ENCODE results near the gene FKBP1A.

The FKBP1A gene

DNA sequence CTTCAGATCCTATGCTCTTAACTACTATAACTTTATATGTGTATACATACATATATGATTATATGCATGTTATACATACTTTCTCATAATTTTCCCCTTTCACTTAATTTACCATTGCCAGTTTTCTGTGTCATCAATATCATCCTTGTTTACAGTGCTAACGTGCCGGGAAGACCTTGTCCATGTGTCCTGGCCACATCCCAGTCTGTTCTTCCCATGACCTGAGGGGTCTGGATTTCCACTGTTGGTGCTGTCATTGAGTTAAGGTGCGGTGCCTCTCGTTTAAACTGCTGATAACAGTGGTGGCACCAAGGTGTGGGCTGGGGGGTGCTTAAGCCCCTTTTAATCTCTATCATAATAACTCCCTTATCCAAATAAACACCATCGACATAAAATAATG is 55.4 kb downstream of the FKBP1A start:
- peaks cover 29% of the 10 kb centered on the region for H3K4me1 Mint-ChIP-seq
- no peak overlapping the region for H3K4me3 Mint-ChIP-seq
- no peaks in the 10 kb centered on the region for H3K36me3 Mint-ChIP-seq
- H3K27ac Mint-ChIP-seq, result peak overlapping the region; percentile 42
- H3K9me3 Mint-ChIP-seq, result no peaks in the 10 kb centered on the region
- no peaks in the 10 kb centered on the region for H3K27me3 Mint-ChIP-seq

DNA sequence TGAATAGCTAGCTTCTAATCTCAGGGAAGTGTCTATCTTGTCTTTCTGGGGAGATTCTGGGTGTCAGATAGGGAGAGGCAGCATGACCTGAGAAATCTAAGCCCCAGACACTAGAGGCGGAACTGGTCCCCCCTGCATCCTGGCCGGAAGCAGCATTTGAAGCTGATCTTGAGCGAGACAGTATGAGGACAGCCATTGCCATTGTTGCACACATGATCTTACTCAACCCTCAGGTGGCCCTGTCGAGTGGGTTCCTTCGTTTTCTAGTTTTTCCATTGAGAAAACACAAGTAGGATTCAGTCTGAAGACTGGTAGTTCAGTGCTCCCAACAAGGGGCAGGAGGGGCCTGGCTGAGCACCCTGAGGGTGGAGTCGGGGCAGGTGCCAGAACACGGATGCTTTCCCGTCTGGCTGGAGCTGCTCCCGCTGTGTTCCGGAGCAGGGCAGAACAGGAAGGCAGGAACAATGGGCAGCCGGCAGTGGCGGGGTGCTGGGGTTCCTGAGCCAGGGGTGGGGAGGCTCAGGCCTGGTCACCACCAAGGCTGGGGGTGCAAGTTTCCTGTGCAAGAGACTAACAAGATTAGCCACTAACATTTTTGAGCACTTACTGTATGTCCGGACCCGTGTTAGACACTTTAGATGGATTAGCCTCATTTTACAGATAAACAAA is 56.0 kb downstream of the FKBP1A start:
- no peaks in the 10 kb centered on the region for H3K9me3 Mint-ChIP-seq
- no peak overlapping the region for H3K4me3 Mint-ChIP-seq
- H3K27me3 Mint-ChIP-seq, result no peaks in the 10 kb centered on the region
- H3K36me3 Mint-ChIP-seq, result no peaks in the 10 kb centered on the region
- peak overlapping the region; percentile 82 for H3K27ac Mint-ChIP-seq
- H3K4me1 Mint-ChIP-seq, result peaks cover 32% of the 10 kb centered on the region

DNA sequence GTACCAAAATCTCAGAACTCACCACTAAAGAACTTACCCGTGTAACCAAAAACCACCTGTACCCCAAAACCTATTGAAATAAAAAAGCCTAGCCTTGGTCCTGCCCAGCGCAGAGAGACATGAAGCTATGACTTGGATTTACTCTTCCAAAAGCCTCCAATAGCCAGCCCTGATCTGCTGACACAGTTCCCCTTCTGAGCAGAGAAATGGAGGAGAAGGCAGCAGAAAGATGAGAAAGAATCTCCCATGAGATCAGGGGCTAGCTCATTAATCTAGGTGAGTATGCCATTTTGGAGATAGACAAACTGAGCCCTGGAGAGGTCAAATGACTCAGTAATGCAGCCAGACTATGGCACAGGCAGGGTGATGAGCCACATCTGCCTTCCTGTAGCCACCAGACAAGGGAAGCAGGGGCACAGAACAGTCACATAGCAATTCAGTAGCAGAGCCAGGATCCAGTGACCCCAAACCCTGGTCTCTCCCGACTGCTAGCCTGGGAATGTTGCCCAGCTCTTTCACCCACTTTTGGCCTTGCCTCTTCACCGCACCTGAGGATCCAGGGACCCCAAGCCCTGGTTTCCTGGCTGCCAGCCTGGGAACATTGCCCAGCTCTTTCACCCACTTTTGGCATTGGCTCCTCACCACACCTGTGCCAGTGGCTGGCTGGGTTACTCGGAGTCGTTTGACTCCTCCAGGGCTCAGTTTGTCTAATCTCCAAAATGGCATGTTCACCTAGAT is 56.7 kb downstream of the FKBP1A start:
- peak overlapping the region; percentile 82 for H3K27ac Mint-ChIP-seq
- peaks cover 34% of the 10 kb centered on the region for H3K4me1 Mint-ChIP-seq
- no peak overlapping the region for H3K4me3 Mint-ChIP-seq
- H3K27me3 Mint-ChIP-seq, result no peaks in the 10 kb centered on the region
- H3K9me3 Mint-ChIP-seq, result no peaks in the 10 kb centered on the region
- peaks cover 2% of the 10 kb centered on the region for H3K36me3 Mint-ChIP-seq

DNA sequence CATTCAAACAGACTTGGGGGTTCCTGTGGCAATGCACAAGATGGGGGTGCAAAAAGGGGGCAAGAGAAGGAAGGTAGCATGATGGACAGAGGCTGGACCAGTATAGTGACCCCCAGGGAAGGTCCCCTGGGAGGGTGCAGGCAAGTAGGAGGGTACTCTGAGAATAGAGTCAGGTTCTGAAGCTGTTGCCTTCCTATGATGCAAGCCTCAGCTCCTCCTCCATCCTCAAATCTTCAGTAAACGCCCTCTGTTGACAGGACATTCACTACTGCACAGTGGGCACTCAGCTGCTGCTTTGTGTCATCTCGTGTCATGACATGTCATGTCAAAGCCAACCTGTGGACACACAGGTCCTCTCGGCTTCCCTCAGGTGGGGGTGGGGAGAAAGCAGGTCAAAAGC is 58.1 kb downstream of the FKBP1A start:
- Mint-ChIP-seq H3K9me3 (no peaks in the 10 kb centered on the region), H3K36me3 (peaks cover 2% of the 10 kb centered on the region), H3K4me1 (peaks cover 34% of the 10 kb centered on the region), H3K27ac (no peak overlapping the region), H3K27me3 (no peaks in the 10 kb centered on the region), H3K4me3 (no peak overlapping the region)

DNA sequence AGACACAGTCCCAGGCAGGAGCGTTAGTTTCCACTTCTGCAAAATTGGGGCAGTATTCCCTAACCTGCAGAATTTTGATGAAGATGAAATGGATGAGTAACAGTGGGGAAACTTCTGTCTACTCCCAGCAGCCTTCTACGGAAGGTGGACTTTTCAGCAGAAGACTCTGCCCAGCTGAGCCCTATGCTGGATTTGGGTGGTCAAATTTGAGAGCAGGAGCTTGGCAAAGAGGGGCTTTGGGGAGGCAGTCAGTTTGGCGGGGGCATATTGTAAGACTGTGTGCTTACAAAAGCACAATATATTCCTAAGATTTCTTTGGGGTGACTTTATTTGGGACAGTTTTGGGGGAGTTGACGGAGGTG is 58.5 kb downstream of the FKBP1A start:
- Mint-ChIP-seq H3K9me3 (no peaks in the 10 kb centered on the region), H3K4me3 (no peak overlapping the region), H3K4me1 (peaks cover 34% of the 10 kb centered on the region), H3K36me3 (peaks cover 2% of the 10 kb centered on the region), H3K27me3 (no peaks in the 10 kb centered on the region), H3K27ac (no peak overlapping the region)

DNA sequence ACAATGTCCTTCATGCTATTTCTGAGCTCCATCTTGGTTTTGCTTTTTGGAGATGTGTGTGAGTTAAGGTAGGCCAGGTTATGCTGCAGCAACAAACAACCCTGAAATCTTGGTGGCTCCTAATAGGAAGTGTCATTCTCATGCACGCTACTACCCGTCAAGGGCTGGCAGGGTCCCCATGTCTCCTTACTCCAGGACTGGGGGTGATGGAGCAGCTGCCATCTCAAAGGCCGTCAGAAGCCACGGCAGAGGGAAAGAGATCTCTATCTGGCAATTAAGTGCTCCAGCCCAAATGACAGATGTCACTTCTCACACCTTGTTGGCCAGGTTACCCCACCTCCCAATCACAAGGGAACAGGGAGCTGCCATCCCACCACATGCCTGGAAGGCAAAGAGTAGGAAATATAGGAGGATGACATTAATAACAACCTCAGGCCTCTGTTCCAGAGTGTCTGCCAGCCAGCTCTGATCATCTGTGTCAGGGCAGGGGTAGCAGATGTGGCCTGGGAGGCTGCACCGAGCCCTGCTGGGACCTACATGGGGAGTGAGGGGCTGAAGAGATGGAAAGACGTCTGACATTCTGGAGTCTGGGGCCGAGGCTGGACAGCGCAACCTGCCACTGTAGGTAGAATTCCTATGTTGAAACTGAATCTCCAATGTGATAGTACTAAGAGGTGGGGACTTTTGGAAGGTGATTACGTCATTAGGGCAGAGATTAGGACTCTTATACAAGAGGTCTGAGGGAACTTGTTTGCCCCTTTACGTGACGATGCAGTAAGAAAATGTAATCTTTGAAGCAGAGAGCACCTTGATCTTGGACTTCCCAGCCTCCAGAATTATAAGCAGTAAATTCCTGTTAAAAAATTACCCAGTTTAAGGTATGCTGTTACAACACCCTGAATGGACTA is 59.1 kb downstream of the FKBP1A start:
- H3K9me3 Mint-ChIP-seq, result no peaks in the 10 kb centered on the region
- H3K36me3 Mint-ChIP-seq, result peaks cover 2% of the 10 kb centered on the region
- H3K27me3 Mint-ChIP-seq, result no peaks in the 10 kb centered on the region
- peaks cover 34% of the 10 kb centered on the region for H3K4me1 Mint-ChIP-seq
- peak overlapping the region; percentile 32 for H3K27ac Mint-ChIP-seq
- H3K4me3 Mint-ChIP-seq, result no peak overlapping the region

DNA sequence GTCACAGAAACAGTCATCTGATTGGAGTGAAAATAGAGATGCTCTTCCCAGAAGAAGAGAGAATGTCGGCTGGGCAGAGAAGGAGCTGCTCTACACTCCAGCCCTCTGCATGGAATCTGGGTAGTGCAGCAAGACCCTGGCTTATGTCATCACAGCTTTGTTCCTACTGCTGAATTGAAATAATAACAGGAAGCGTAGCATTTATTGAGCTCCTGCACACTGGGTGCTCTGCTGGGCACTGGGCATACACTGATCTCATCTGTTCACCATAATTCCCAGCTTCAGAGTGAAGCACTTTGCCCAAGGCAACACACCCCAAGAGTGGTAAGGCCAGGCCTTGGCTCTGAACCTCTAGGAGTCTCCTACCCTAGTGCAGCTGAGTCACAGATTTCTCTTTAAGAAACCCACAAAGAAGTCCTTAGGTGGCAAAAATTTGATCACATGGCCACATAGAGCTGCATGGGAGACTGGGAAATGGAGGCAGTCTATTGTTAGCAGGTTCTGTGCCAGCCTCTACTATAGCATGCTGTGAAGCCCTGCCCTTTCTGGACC is 60.0 kb downstream of the FKBP1A start:
- H3K9me3 Mint-ChIP-seq, result no peaks in the 10 kb centered on the region
- H3K27me3 Mint-ChIP-seq, result no peaks in the 10 kb centered on the region
- no peak overlapping the region for H3K27ac Mint-ChIP-seq
- H3K4me3 Mint-ChIP-seq, result no peak overlapping the region
- peaks cover 2% of the 10 kb centered on the region for H3K36me3 Mint-ChIP-seq
- H3K4me1 Mint-ChIP-seq, result peaks cover 33% of the 10 kb centered on the region

DNA sequence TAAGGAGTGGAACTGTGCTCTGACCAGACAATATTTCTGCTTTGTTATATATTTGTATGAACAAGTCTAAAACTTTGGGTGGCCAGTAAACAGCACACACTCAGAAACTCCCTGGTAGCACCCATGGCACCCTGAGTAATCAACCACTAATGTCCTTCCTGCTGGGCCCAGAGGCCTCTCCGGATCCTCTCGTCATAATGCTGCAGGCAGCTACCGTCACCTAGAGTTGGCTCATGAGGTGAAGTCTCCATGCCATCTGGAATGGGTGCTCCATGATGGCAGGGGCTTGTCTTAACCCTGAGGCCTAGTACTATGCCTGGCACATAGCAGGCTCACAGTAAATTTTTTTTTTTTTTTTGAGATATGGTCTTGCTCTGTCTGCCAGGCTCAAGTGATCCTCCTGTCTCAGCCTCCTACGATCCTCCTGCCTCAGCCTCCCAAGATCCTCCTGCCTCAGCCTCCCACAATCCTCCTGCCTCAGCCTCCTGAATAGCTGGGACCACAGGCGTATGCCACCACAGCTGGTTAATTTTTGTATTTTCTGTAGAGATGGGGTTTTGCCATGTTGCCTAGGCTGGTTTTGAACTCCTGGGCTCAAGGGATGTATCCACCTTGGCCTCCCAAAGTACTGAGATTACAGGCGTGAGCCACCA is 60.9 kb downstream of the FKBP1A start:
- Mint-ChIP-seq H3K4me3 (no peak overlapping the region), H3K27me3 (no peaks in the 10 kb centered on the region), H3K9me3 (no peaks in the 10 kb centered on the region), H3K36me3 (peaks cover 2% of the 10 kb centered on the region), H3K27ac (peak overlapping the region; percentile 88), H3K4me1 (peaks cover 27% of the 10 kb centered on the region)

DNA sequence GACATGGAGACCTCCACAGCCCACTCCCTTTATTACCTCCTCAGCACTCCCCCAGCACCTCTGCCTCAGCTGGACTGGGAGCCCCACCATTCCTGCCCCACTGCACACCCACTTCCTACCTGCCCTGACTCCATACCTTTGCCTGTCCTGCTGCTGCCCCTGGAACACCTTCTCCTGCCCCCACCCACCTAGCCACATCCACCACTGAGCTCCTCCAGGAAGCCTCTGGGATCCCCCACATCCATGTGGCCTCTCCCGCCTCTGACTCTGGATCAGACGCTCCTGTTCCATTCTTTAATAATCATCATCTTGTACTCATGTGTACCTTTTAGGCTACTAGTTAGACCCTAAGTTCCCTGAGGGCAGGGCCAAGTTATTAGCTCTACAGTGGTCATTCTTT is 61.8 kb downstream of the FKBP1A start:
- no peaks in the 10 kb centered on the region for H3K27me3 Mint-ChIP-seq
- peak overlapping the region; percentile 88 for H3K27ac Mint-ChIP-seq
- peaks cover 19% of the 10 kb centered on the region for H3K4me1 Mint-ChIP-seq
- no peak overlapping the region for H3K4me3 Mint-ChIP-seq
- peaks cover 2% of the 10 kb centered on the region for H3K36me3 Mint-ChIP-seq
- no peaks in the 10 kb centered on the region for H3K9me3 Mint-ChIP-seq

DNA sequence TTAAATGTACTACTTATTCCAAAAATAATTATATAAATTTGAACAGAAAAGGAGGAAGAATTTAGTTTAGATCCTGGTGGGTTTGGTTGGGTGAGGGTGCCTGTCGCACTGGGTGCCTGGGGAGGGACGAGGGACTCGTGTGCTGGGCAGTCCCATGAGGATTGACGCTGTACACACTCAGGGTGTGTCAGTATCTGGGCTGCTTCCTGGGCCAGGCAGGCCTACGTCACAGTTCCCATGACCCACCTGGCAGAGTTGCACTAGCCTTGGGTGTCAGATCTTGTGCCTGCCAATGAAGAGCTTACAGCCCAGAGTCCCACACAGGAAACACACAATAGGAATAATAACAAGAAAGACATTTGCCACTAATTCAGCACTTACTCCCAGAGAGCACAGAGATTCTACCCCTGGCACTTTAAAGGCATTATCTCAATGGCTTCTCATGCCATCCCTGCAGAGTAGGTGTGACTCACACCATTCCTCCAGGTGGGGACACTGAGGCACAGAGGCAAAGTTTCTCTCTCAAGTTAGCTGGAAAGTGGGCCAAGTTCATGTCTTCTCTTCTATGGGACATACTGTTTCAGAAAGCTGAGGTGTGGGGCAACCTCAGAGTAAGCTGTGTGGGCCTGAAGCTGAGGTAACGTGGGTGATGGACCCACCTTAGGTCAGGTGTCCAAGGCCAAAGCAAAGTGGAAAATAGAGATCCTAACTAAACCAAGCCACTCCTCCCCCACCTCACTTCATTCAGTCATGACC is 62.6 kb downstream of the FKBP1A start:
- no peaks in the 10 kb centered on the region for H3K27me3 Mint-ChIP-seq
- H3K4me3 Mint-ChIP-seq, result peak overlapping the region; percentile 27
- H3K27ac Mint-ChIP-seq, result peak overlapping the region; percentile 95
- H3K36me3 Mint-ChIP-seq, result peaks cover 2% of the 10 kb centered on the region
- H3K9me3 Mint-ChIP-seq, result no peaks in the 10 kb centered on the region
- peaks cover 15% of the 10 kb centered on the region for H3K4me1 Mint-ChIP-seq

DNA sequence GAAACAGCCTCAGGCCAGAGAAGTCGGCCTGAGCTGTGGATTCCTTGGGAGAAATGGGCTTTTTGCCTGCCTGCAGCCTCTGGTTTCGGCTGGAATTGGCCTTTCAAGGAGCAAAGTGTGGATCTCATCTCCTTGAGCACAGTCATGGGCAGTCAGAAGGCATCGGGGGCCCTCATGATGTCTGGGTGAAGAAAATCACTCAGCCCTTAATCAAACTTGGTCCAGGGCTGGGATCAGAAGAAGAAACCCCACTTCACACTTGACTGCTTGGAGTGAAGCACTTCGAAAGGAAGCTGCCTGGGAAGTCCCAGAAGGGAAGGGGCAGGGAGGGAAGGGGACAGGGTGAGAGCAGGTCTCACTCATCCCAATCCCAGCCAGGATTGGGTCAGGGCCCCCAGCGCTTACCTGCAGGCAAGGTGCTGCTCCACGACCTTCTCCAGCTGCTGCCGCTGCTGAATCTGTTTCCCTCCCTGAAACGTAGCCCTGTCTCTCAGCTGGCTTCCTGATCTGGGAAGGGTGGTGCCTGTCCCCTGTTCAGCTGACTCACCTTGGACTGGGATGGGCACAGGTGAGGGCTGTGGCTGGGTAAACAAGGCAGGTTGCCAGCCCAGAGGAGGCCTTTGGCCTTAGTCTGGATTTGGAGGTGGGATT is 64.0 kb downstream of the FKBP1A start, which contains the start of gene SDCBP2:
SDCBP2 (minus strand) TSS at position 460 of the 651 bp plus-strand sequence. CDS start 8,723 bp downstream, outside the sequence.
- Mint-ChIP-seq H3K27ac (peak within 1 kb of the TSS; percentile 95), H3K9me3 (no peaks in the 10 kb centered on the region), H3K4me3 (peak within 1 kb of the TSS; percentile 68)

DNA sequence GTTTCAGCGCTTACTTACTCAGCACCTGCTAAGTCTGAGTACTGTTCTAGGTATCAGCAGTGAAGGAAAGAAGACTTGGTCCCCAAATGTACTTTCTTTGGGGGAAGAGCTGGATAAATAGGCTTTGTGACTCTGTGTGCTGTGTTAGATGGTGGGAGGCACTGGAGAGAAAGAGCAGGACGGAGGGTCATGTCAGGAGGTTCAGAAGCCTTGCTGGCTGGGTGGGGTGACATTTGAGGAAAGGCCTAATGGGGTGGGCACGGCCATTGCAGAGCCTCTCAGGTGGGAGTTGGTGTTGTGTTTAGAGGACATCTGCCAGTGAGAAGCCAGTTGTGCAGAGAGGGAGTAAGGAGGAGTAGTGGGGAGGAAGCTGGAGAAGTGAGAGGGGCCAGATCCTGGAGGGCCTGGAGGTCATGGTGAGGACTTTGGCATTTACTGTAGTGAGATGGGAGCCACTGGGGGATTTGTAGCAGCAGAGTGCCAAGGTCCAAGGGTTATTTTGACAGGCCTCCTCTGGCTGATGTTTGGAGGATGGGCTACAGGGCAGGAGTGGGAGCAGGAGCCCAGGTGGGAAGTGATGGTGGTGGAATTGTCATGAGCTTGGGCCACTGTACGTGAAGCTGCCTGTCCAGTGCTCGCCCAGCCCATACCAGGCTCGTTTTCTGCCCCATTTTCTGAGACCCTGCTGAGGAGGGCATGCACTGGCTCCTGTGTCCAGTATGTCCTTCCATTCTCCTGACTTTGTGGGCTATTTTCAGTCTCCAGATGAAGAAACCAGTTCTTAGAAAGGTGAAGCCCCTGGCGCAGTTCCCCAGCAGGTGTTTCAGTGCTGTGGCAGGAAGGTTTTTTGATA is 64.8 kb downstream of the FKBP1A start:
- H3K4me1 Mint-ChIP-seq, result peaks cover 15% of the 10 kb centered on the region
- no peak overlapping the region for H3K4me3 Mint-ChIP-seq
- no peaks in the 10 kb centered on the region for H3K9me3 Mint-ChIP-seq
- H3K27ac Mint-ChIP-seq, result peak overlapping the region; percentile 95
- H3K36me3 Mint-ChIP-seq, result peaks cover 2% of the 10 kb centered on the region
- no peaks in the 10 kb centered on the region for H3K27me3 Mint-ChIP-seq

More for the DNA sequence above, 64.0 kb downstream of the FKBP1A start, which contains the start of gene SDCBP2:
- Mint-ChIP-seq H3K4me1 (peaks cover 15% of the 10 kb centered on the region), H3K27me3 (no peaks in the 10 kb centered on the region), H3K36me3 (peaks cover 2% of the 10 kb centered on the region)

DNA sequence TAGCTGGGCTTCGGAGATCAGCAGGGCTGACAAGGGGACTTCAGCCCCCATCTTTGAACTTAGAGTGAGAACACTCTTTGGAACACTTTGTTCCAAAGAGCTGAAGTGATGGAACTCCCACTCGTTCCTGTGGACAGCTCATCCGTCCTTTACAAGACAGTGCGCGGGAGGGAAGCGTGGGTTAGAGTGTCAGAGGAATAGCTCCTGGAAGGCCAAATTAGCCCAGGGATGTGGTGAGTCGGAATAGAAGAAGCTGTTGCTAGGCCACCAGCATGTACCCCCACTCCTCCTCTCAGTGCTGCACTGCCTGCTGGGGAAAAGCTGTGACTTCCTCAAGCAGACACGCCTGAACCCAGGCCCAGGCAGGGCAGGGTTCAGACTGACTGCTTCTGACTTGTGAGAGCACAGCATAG is 65.6 kb downstream of the FKBP1A start:
- peak overlapping the region; percentile 95 for H3K27ac Mint-ChIP-seq
- no peaks in the 10 kb centered on the region for H3K9me3 Mint-ChIP-seq
- no peak overlapping the region for H3K4me3 Mint-ChIP-seq
- peaks cover 2% of the 10 kb centered on the region for H3K36me3 Mint-ChIP-seq
- H3K27me3 Mint-ChIP-seq, result no peaks in the 10 kb centered on the region
- peaks cover 7% of the 10 kb centered on the region for H3K4me1 Mint-ChIP-seq

Measured in activated naive CD4-positive, alpha-beta T cell treated with anti-CD3 and anti-CD28 coated beads, Interleukin-2, amount 50 U/mL, for 24 hours (primary cell).